IMR-90 (cell line): ENCODE results near the gene DNM3. TPM values are rescaled to one million over a fixed set of nuclear protein-coding genes. Genes with fewer than 3 reads are reported as not detected.

Source experiments
- ATAC-seq: fragments of 200-7000 bp; cut with Tn5 transposase; 2 replicates; pipeline ENCODE4 v1.9.1; 2020; ENCODE audit warnings: low read depth, mild to moderate bottlenecking, moderate library complexity
- BruUV-seq: library from RNA; stranded (reverse); fragments of 400-500 nt; replicated peaks from 2 replicates; lab custom pipeline; 2021; lab: Mats Ljungman, UMichigan
- CTCF ChIA-PET: fragments of 300-600 bp; formaldehyde crosslinking; extraction: SDS; loops from one replicate; lab custom pipeline; 2021; ENCODE audit warnings: antibody characterized with exemption; lab: Yijun Ruan, JAX
- POLR2A ChIA-PET: fragments of 300-600 bp; sonication (Branson Sonifier 250); formaldehyde crosslinking; loops from one replicate; lab custom pipeline; 2022; ENCODE audit warnings: antibody characterized with exemption; ENCODE audit not compliant: unreplicated experiment; lab: Charles Lee
- DNase-seq: peaks from one replicate; pipeline ENCODE4 v3.0.0; 2013
- H2AFZ ChIP-seq: replicated peaks from 2 replicates; pipeline ENCODE3; 2013; ENCODE audit warnings: low read length, mild to moderate bottlenecking; ENCODE audit not compliant: poor library complexity
- H2AK5ac ChIP-seq: 2 replicates; pipeline ENCODE4 v1.6.1; 2013; ENCODE audit warnings: low read depth, low read length, inconsistent platforms
- H2AK9ac ChIP-seq: replicated peaks from 2 replicates; pipeline ENCODE3; 2013; ENCODE audit warnings: mild to moderate bottlenecking, low read depth, low read length, moderate library complexity; ENCODE audit not compliant: poor library complexity
- H2BK120ac ChIP-seq: 2 replicates; pipeline ENCODE4 v1.6.1; 2013; ENCODE audit warnings: low read depth, low read length, inconsistent platforms
- H2BK15ac ChIP-seq: 3 replicates; pipeline ENCODE4 v1.6.1; 2013; ENCODE audit warnings: low read depth, low read length, inconsistent platforms
- H2BK20ac ChIP-seq: 2 replicates; pipeline ENCODE4 v1.6.1; 2013; ENCODE audit warnings: low read depth, mild to moderate bottlenecking, inconsistent platforms, low read length, moderate library complexity
- H2BK5ac ChIP-seq: 2 replicates; pipeline ENCODE4 v1.6.1; 2013; ENCODE audit warnings: mild to moderate bottlenecking, low read depth, low read length, inconsistent platforms; ENCODE audit not compliant: poor library complexity, severe bottlenecking
- H3K14ac ChIP-seq: replicated peaks from 2 replicates; pipeline ENCODE4 v1.6.1; 2013; ENCODE audit warnings: low read depth, low read length, inconsistent platforms
- H3K18ac ChIP-seq: 2 replicates; pipeline ENCODE4 v1.6.1; 2013; ENCODE audit warnings: low read depth, low read length, control low read depth
- H3K23ac ChIP-seq: 2 replicates; pipeline ENCODE4 v1.6.1; 2013; ENCODE audit warnings: low read depth, low read length, inconsistent platforms
- H3K27ac ChIP-seq: 2 replicates; pipeline ENCODE4 v1.5.1; 2013; ENCODE audit warnings: mild to moderate bottlenecking, control low read depth, low read length; ENCODE audit not compliant: insufficient read depth
- H3K27me3 ChIP-seq: 2 replicates; pipeline ENCODE4 v1.6.1; 2013; ENCODE audit warnings: low read length; ENCODE audit not compliant: control insufficient read depth, insufficient read depth
- H3K36me3 ChIP-seq: 2 replicates; pipeline ENCODE4 v1.6.1; 2013; ENCODE audit warnings: low read length, mixed read lengths; ENCODE audit not compliant: control insufficient read depth, insufficient read depth
- H3K4ac ChIP-seq: 2 replicates; pipeline ENCODE4 v1.6.1; 2013; ENCODE audit warnings: low read depth, low read length, inconsistent platforms
- H3K4me1 ChIP-seq: 2 replicates; pipeline ENCODE4 v1.6.1; 2013; ENCODE audit warnings: low read length, mixed read lengths; ENCODE audit not compliant: control insufficient read depth, insufficient read depth
- H3K4me2 ChIP-seq: 2 replicates; pipeline ENCODE4 v1.6.1; 2013; ENCODE audit warnings: low read depth, mild to moderate bottlenecking, control low read depth, low read length, moderate library complexity
- H3K4me3 ChIP-seq: 2 replicates; pipeline ENCODE4 v1.5.1; 2013; ENCODE audit warnings: low read depth, mild to moderate bottlenecking, control low read depth, low read length, moderate library complexity; ENCODE audit not compliant: insufficient read depth
- H3K56ac ChIP-seq: 2 replicates; pipeline ENCODE4 v1.6.1; 2013; ENCODE audit warnings: low read length, inconsistent platforms; ENCODE audit not compliant: insufficient read depth; ENCODE audit errors: extremely low read depth
- H3K79me1 ChIP-seq, 2 experiments: 2 replicates each; pipeline ENCODE4 v1.6.1; 2013; ENCODE audit warnings: low read length in 2 of 2, inconsistent platforms in 1 of 2, low read depth in 1 of 2
- H3K9ac ChIP-seq: 2 replicates; pipeline ENCODE4 v1.6.1; 2013; ENCODE audit warnings: low read depth, low read length, control low read depth
- H3K9me1 ChIP-seq: 2 replicates; pipeline ENCODE4 v1.6.1; 2013; ENCODE audit warnings: low read length, inconsistent platforms; ENCODE audit not compliant: insufficient read depth
- H3K9me3 ChIP-seq: 2 replicates; pipeline ENCODE4 v1.6.1; 2013; ENCODE audit warnings: low read length; ENCODE audit not compliant: control insufficient read depth, insufficient read depth
- H4K20me1 ChIP-seq: 2 replicates; pipeline ENCODE4 v1.6.1; 2013; ENCODE audit warnings: low read length, inconsistent platforms; ENCODE audit not compliant: insufficient read depth
- H4K5ac ChIP-seq: 2 replicates; pipeline ENCODE4 v1.6.1; 2013; ENCODE audit warnings: mild to moderate bottlenecking, low read depth, low read length, control low read depth
- H4K8ac ChIP-seq, 2 experiments: 2 replicates each; pipeline ENCODE4 v1.6.1; 2013; ENCODE audit warnings: low read depth in 2 of 2, low read length in 2 of 2, control low read depth in 1 of 2, inconsistent platforms in 1 of 2
- H4K91ac ChIP-seq: 2 replicates; pipeline ENCODE4 v1.6.1; 2013; ENCODE audit warnings: low read depth, low read length, inconsistent platforms; ENCODE audit not compliant: insufficient read depth
- BHLHE40 ChIP-seq: fragments of 150-350 bp; IDR thresholded peaks from 2 replicates; pipeline ENCODE4 v1.6.1; 2016; ENCODE audit warnings: mild to moderate bottlenecking, low read depth, low read length
- CEBPB ChIP-seq: IDR thresholded peaks from 2 replicates; pipeline ENCODE4 v1.6.1; 2012; ENCODE audit warnings: low read depth, low read length, improper control_type of control experiment
- CHD1 ChIP-seq: IDR thresholded peaks from 2 replicates; pipeline ENCODE4 v1.6.1; 2012; ENCODE audit warnings: low read depth, low read length, improper control_type of control experiment
- MAFK ChIP-seq: IDR thresholded peaks from 2 replicates; pipeline ENCODE4 v1.6.1; 2012; ENCODE audit warnings: low read depth, low read length, improper control_type of control experiment
- NFE2L2 ChIP-seq: fragments of 150-350 bp; IDR thresholded peaks from 2 replicates; pipeline ENCODE4 v1.6.1; 2016; ENCODE audit warnings: low read depth, mild to moderate bottlenecking, low read length
- POLR2A ChIP-seq: IDR thresholded peaks from 2 replicates; pipeline ENCODE4 v1.6.1; 2012; ENCODE audit warnings: mild to moderate bottlenecking, low read depth, low read length
- RAD21 ChIP-seq: IDR thresholded peaks from 2 replicates; pipeline ENCODE4 v1.6.1; 2012; ENCODE audit warnings: low read length, improper control_type of control experiment
- RCOR1 ChIP-seq: IDR thresholded peaks from 2 replicates; pipeline ENCODE4 v1.6.1; 2012; ENCODE audit warnings: mild to moderate bottlenecking, low read length, improper control_type of control experiment; ENCODE audit not compliant: insufficient replicate concordance
- RFX5 ChIP-seq: IDR thresholded peaks from 2 replicates; pipeline ENCODE4 v1.8.0; 2012; ENCODE audit warnings: low read depth, mild to moderate bottlenecking, low read length, moderate library complexity
- SMC3 ChIP-seq: fragments of 150-350 bp; IDR thresholded peaks from 2 replicates; pipeline ENCODE4 v1.6.1; 2016; ENCODE audit warnings: low read depth, mild to moderate bottlenecking, antibody characterized with exemption, low read length, moderate library complexity
- WGBS, 2 experiments: methylation state at CpG; one replicate each; pipeline versions ENCODE4 v1.1.5 to v1.1.7; 2013; ENCODE audit warnings: missing lambda C conversion rate in 2 of 2; ENCODE audit not compliant: insufficient read length in 1 of 2; ENCODE audit errors: extremely low coverage in 2 of 2; 5-methylcytosine and 5-hydroxymethylcytosine counted together
- dilution Hi-C: fragments of 300-500 bp; cut with HindIII; formaldehyde crosslinking; loops from one replicate; pipeline ENCODE4 v1.14.3; 2018; ENCODE audit warnings: low sequenced_read_pairs; ENCODE audit not compliant: unreplicated experiment
- in situ Hi-C: fragments of 300-500 bp; cut with MboI; formaldehyde crosslinking; loops from 3 replicates; pipeline ENCODE4 v1.14.3; 2019; ENCODE audit warnings: low sequenced_read_pairs, inconsistent platforms, mixed read lengths
- intact Hi-C: fragments of 100-400 bp; cut with micrococcal nuclease; formaldehyde crosslinking; loops from 2 replicates; pipeline ENCODE4 v1.10.0; 2022
- polyA plus RNA-seq, 3 experiments: library from polyadenylated mRNA; depleted of rRNA; stranded (reverse); fragments of >200 nt; gene quantifications; 2 replicates each; pipeline ENCODE4 v1.2.3, GENCODE V29; 2012; ENCODE audit warnings: low replicate concordance in 1 of 3
- total RNA-seq: library from RNA; depleted of rRNA; stranded (reverse); fragments of >200 nt; gene quantifications from 2 replicates; pipeline ENCODE4 v1.2.3, GENCODE V29; 2012
- TF ChIP-seq, protein P1 (sequence below): fragments of 150-350 bp; IDR thresholded peaks from 2 replicates; pipeline ENCODE4 v1.6.1; 2016; ENCODE audit warnings: low read depth, mild to moderate bottlenecking, low read length, moderate library complexity, borderline replicate concordance
- TF ChIP-seq, protein P2 (sequence below): conservative IDR thresholded peaks from 2 replicates; pipeline ENCODE4 v1.5.1; 2012; ENCODE audit warnings: mild to moderate bottlenecking, low read depth, low read length, improper control_type of control experiment
- TF ChIP-seq, protein P3 (sequence below): fragments of 150-350 bp; IDR thresholded peaks from 2 replicates; pipeline ENCODE4 v1.6.1; 2017; ENCODE audit warnings: mild to moderate bottlenecking, antibody characterized with exemption, low read length, low read depth

Gene DNM3
- total and polyA plus RNA-seq, 2 of the 4 experiments (the other 2 are of a cell fraction), result 0.36 TPM

DNA sequence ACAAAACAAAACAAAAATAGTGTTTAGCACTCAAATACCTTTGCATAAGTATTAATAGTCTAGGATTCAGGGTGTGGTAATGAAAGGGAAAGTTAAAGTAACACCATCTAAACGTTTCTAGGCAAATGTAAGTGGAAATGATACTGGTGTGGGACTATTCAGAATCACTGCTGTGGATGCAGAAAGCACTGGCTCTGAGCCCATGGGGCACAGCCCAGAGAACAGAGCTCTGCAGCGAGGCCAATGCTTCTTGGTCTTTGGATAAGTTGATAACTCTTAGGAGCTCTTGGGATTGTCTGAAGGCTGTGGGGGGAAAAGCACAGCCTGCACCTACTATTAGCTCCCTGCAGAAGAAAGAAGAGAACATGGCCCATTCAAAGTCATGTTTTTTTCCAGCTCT is 21.4 kb upstream of the DNM3 start (continued):
- TF ChIP-seq, protein P1, sequence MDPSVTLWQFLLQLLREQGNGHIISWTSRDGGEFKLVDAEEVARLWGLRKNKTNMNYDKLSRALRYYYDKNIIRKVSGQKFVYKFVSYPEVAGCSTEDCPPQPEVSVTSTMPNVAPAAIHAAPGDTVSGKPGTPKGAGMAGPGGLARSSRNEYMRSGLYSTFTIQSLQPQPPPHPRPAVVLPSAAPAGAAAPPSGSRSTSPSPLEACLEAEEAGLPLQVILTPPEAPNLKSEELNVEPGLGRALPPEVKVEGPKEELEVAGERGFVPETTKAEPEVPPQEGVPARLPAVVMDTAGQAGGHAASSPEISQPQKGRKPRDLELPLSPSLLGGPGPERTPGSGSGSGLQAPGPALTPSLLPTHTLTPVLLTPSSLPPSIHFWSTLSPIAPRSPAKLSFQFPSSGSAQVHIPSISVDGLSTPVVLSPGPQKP, result no peak
- TF ChIP-seq BHLHE40 (no peak), POLR2A (no peak)

DNA sequence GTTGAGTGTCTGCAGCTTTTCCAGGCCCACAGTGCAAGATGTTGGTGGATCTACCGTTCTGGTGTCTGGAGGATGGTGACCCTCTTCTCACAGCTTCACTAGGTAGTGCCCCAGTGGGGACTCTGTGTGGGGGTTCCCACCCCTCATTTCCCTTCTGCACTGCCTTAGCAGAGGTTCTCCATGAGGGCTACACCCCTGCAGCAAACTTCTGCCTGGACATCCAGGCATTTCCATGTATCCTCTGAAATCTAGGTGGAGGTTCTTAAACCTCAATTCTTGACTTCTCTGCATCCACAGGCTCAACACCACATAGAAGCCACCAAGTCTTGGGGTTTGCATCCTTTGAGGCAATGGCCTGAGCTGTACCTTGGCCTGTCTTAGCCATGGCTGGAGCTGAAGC is 14.3 kb upstream of the DNM3 start:
- Histone ChIP-seq H2AK5ac (no peak overlapping the region), H2BK120ac (no peak overlapping the region), H4K8ac (no peak overlapping the region), H3K9me3 (no peaks in the 10 kb centered on the region; the same call in 1 of the 2 replicates), H3K4me1 (no peaks in the 10 kb centered on the region), H3K9me1 (no peaks in the 10 kb centered on the region), H3K18ac (no peak overlapping the region), H4K91ac (no peak overlapping the region), H3K56ac (no peak overlapping the region), H2BK5ac (no peak overlapping the region), H4K5ac (no peak overlapping the region), H3K4me3 (no peak overlapping the region), H3K27me3 (peaks cover 4% of the 10 kb centered on the region; the same call in 1 of the 2 replicates), H2AFZ (no peak overlapping the region), H3K36me3 (no peaks in the 10 kb centered on the region), H3K14ac (no peak overlapping the region), H3K4ac (no peak overlapping the region), H3K27ac (no peak overlapping the region), H3K9ac (no peak overlapping the region), H3K4me2 (no peak overlapping the region), H3K79me1 (no peaks in the 10 kb centered on the region), H4K20me1 (no peaks in the 10 kb centered on the region), H2BK15ac (no peak overlapping the region), H3K23ac (no peak overlapping the region), H2AK9ac (no peak overlapping the region), H2BK20ac (no peak overlapping the region)
- intact Hi-C loops (no loop called here), dilution Hi-C loops (no loop called here), in situ Hi-C loops (no loop called here)
- POLR2A ChIA-PET, result no interaction called here
- CTCF ChIA-PET, result no interaction called here
- BruUV-seq, result no TSS peak
- no CpG with 5 or more reads among the region's 1 CpG for WGBS, 2 experiments
- ATAC-seq, result no peak
- DNase-seq, result no peak
- TF ChIP-seq NFE2L2 (no peak), CHD1 (no peak), SMC3 (no peak), MAFK (no peak), RAD21 (no peak), RCOR1 (no peak), RFX5 (no peak), CEBPB (no peak)
- TF ChIP-seq, protein P1, result no peak
- TF ChIP-seq, protein P2, sequence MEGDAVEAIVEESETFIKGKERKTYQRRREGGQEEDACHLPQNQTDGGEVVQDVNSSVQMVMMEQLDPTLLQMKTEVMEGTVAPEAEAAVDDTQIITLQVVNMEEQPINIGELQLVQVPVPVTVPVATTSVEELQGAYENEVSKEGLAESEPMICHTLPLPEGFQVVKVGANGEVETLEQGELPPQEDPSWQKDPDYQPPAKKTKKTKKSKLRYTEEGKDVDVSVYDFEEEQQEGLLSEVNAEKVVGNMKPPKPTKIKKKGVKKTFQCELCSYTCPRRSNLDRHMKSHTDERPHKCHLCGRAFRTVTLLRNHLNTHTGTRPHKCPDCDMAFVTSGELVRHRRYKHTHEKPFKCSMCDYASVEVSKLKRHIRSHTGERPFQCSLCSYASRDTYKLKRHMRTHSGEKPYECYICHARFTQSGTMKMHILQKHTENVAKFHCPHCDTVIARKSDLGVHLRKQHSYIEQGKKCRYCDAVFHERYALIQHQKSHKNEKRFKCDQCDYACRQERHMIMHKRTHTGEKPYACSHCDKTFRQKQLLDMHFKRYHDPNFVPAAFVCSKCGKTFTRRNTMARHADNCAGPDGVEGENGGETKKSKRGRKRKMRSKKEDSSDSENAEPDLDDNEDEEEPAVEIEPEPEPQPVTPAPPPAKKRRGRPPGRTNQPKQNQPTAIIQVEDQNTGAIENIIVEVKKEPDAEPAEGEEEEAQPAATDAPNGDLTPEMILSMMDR, result no peak
- TF ChIP-seq, protein P3, sequence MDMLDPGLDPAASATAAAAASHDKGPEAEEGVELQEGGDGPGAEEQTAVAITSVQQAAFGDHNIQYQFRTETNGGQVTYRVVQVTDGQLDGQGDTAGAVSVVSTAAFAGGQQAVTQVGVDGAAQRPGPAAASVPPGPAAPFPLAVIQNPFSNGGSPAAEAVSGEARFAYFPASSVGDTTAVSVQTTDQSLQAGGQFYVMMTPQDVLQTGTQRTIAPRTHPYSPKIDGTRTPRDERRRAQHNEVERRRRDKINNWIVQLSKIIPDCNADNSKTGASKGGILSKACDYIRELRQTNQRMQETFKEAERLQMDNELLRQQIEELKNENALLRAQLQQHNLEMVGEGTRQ, result no peak
